SK-N-SH (cell line): ENCODE data around the gene EIF4G1. TPM values are rescaled to one million over a fixed set of nuclear protein-coding genes. Genes with fewer than 3 reads are reported as not detected.
A peak's percentile ranks its signal among the peaks of the same experiment; 100 is the strongest.

ENCODE experiments used
- CTCF ChIA-PET: fragments of 300-600, 350-600 bp; formaldehyde crosslinking; extraction: SDS; loops from one replicate; lab custom pipeline; 2021; lab: Yijun Ruan, JAX
- POLR2A ChIA-PET: fragments of 350-600 bp; sonication (Branson Sonifier 250); formaldehyde crosslinking; extraction: SDS; loops from one replicate; lab custom pipeline; 2020; ENCODE audit warnings: antibody characterized with exemption, inconsistent platforms; lab: Yijun Ruan, JAX
- DNase-seq: peaks from one replicate; pipeline ENCODE4 v3.0.0; 2012
- H2AFZ ChIP-seq: fragments of 200-600 bp; sonication (generic); 2 replicates; pipeline ENCODE4 v1.8.1; 2016; ENCODE audit warnings: antibody characterized with exemption, mild to moderate bottlenecking, low read depth
- H3F3A ChIP-seq: fragments of 200-600 bp; sonication (generic); replicated peaks from 2 replicates; pipeline ENCODE3; 2016; ENCODE audit warnings: antibody characterized with exemption, mild to moderate bottlenecking; ENCODE audit not compliant: insufficient read depth
- H3K27ac ChIP-seq, 2 experiments: fragments of 200-500 bp in 1 of 2; fragments of 200-600 bp in 1 of 2; sonication (Bioruptor generic) in 1 of 2; sonication (generic), shearing (Covaris generic) in 1 of 2; 2 replicates each; pipeline versions ENCODE4 v1.5.1 to v1.6.1; 2014 to 2016; ENCODE audit warnings: low read depth in 2 of 2, inconsistent platforms in 1 of 2, low read length in 1 of 2, mild to moderate bottlenecking in 1 of 2, mixed read lengths in 1 of 2
- H3K27me3 ChIP-seq: fragments of 200-600 bp; sonication (generic), shearing (Covaris generic); 2 replicates; pipeline ENCODE4 v1.6.1; 2016; ENCODE audit warnings: mixed run types; ENCODE audit not compliant: insufficient read depth
- H3K36me3 ChIP-seq, 2 experiments: fragments of 200-500 bp in 1 of 2; fragments of 200-600 bp in 1 of 2; sonication (Bioruptor generic) in 1 of 2; sonication (generic) in 1 of 2; replicated peaks in 1 of 2; 2 replicates each; pipeline versions ENCODE3 to v1.5.1; 2014 to 2016; ENCODE audit warnings: low read length in 1 of 2, mild to moderate bottlenecking in 1 of 2; ENCODE audit not compliant: insufficient read depth in 2 of 2, control insufficient read depth in 1 of 2
- H3K4me1 ChIP-seq, 2 experiments: fragments of 200-500 bp in 1 of 2; fragments of 200-600 bp in 1 of 2; sonication (Bioruptor generic) in 1 of 2; sonication (generic), shearing (Covaris generic) in 1 of 2; 2 replicates each; pipeline versions ENCODE4 v1.5.1 to v1.6.1; 2014 to 2016; ENCODE audit warnings: low read depth in 1 of 2, low read length in 1 of 2, mixed run types in 1 of 2; ENCODE audit not compliant: insufficient read depth in 2 of 2, control insufficient read depth in 1 of 2
- H3K4me2 ChIP-seq: fragments of 200-600 bp; sonication (generic), shearing (Covaris generic); 2 replicates; pipeline ENCODE4 v1.6.1; 2017; ENCODE audit warnings: mixed run types
- H3K4me3 ChIP-seq, 2 experiments: fragments of 200-500 bp in 1 of 2; fragments of 200-600 bp in 1 of 2; sonication (Bioruptor generic) in 1 of 2; sonication (generic), shearing (Covaris generic) in 1 of 2; 2 replicates each; pipeline versions ENCODE4 v1.5.1 to v1.8.1; 2014 to 2016; ENCODE audit warnings: low read depth in 2 of 2, inconsistent platforms in 1 of 2, low read length in 1 of 2, mild to moderate bottlenecking in 1 of 2, mixed read lengths in 1 of 2, moderate library complexity in 1 of 2
- H3K79me2 ChIP-seq: fragments of 200-600 bp; sonication (generic); 2 replicates; pipeline ENCODE4 v1.8.1; 2017; ENCODE audit warnings: mild to moderate bottlenecking; ENCODE audit not compliant: insufficient read depth
- H3K9ac ChIP-seq: fragments of 200-600 bp; sonication (generic); 2 replicates; pipeline ENCODE4 v1.6.1; 2017; ENCODE audit warnings: mixed run types
- H3K9me2 ChIP-seq: fragments of 200-600 bp; sonication (generic); 2 replicates; pipeline ENCODE4 v1.6.1; 2017; ENCODE audit warnings: mixed run types
- H3K9me3 ChIP-seq: fragments of 200-600 bp; sonication (generic); 2 replicates; pipeline ENCODE4 v1.6.1; 2017; ENCODE audit warnings: mixed run types, mild to moderate bottlenecking, moderate library complexity
- H4K20me1 ChIP-seq: fragments of 200-600 bp; sonication (generic); 2 replicates; pipeline ENCODE4 v1.6.1; 2017; ENCODE audit warnings: mild to moderate bottlenecking, mixed run types; ENCODE audit not compliant: insufficient read depth
- CHD2 ChIP-seq: fragments of 150-350 bp; IDR thresholded peaks from 2 replicates; pipeline ENCODE4 v1.6.1; 2018; ENCODE audit warnings: low read length; ENCODE audit not compliant: partially characterized antibody
- ELF1 ChIP-seq: IDR thresholded peaks from 2 replicates; pipeline ENCODE4 v1.4.0; 2012
- EP300 ChIP-seq, 2 experiments: IDR thresholded peaks; 2 replicates each; pipeline versions ENCODE4 v1.4.0 to v1.6.1; 2012; ENCODE audit warnings: borderline replicate concordance in 1 of 2, low read depth in 1 of 2, low read length in 1 of 2
- FOXM1 ChIP-seq: IDR thresholded peaks from 2 replicates; pipeline ENCODE4 v1.4.0; 2012; ENCODE audit warnings: low read depth, mild to moderate bottlenecking
- GABPA ChIP-seq: IDR thresholded peaks from 2 replicates; pipeline ENCODE4 v1.4.0; 2012; ENCODE audit warnings: low read depth, mild to moderate bottlenecking
- JUND ChIP-seq: IDR thresholded peaks from 2 replicates; pipeline ENCODE4 v1.4.0; 2012
- MXI1 ChIP-seq: IDR thresholded peaks from 2 replicates; pipeline ENCODE4 v1.6.1; 2012; ENCODE audit warnings: mild to moderate bottlenecking, low read depth, low read length, improper control_type of control experiment
- NFIC ChIP-seq: IDR thresholded peaks from 2 replicates; pipeline ENCODE4 v1.4.0; 2012; ENCODE audit warnings: borderline replicate concordance
- RXRA ChIP-seq: IDR thresholded peaks from 2 replicates; pipeline ENCODE4 v1.4.0; 2012; ENCODE audit warnings: low read depth, mild to moderate bottlenecking, borderline replicate concordance
- SIN3A ChIP-seq: IDR thresholded peaks from 2 replicates; pipeline ENCODE4 v1.6.1; 2012; ENCODE audit warnings: low read depth, mild to moderate bottlenecking, low read length, moderate library complexity, borderline replicate concordance
- TEAD4 ChIP-seq: IDR thresholded peaks from 2 replicates; pipeline ENCODE4 v1.4.0; 2012; ENCODE audit warnings: mild to moderate bottlenecking, borderline replicate concordance; ENCODE audit not compliant: insufficient read depth
- USF1 ChIP-seq: IDR thresholded peaks from 2 replicates; pipeline ENCODE4 v1.4.0; 2012; ENCODE audit warnings: low read depth, borderline replicate concordance
- USF2 ChIP-seq: fragments of 150-350 bp; IDR thresholded peaks from 2 replicates; pipeline ENCODE4 v1.6.1; 2017; ENCODE audit warnings: antibody characterized with exemption, low read length, low read depth, borderline replicate concordance
- WGBS: methylation state at CpG from one replicate; pipeline ENCODE4 v1.1.6; 2017; ENCODE audit warnings: low lambda C conversion rate; 5-methylcytosine and 5-hydroxymethylcytosine counted together
- polyA plus RNA-seq, 3 experiments: library from polyadenylated mRNA; depleted of rRNA; stranded (reverse); fragments of >200 nt; gene quantifications; 2 replicates each; pipeline ENCODE4 v1.2.3, GENCODE V29; 2012
- TF ChIP-seq, protein P1 (sequence below): IDR thresholded peaks from 2 replicates; pipeline ENCODE4; 2012
- TF ChIP-seq, protein P2 (sequence below): fragments of 150-350 bp; IDR thresholded peaks from 2 replicates; pipeline ENCODE4 v1.6.1; 2016; ENCODE audit warnings: mild to moderate bottlenecking, low read depth, low read length
- TF ChIP-seq, protein P3 (sequence below): IDR thresholded peaks from 2 replicates; pipeline ENCODE4 v1.4.0; 2012; ENCODE audit warnings: low read depth

The EIF4G1 gene
- polyA plus RNA-seq, 1 of the 3 experiments (the other 2 are of a cell fraction): 262 TPM

DNA sequence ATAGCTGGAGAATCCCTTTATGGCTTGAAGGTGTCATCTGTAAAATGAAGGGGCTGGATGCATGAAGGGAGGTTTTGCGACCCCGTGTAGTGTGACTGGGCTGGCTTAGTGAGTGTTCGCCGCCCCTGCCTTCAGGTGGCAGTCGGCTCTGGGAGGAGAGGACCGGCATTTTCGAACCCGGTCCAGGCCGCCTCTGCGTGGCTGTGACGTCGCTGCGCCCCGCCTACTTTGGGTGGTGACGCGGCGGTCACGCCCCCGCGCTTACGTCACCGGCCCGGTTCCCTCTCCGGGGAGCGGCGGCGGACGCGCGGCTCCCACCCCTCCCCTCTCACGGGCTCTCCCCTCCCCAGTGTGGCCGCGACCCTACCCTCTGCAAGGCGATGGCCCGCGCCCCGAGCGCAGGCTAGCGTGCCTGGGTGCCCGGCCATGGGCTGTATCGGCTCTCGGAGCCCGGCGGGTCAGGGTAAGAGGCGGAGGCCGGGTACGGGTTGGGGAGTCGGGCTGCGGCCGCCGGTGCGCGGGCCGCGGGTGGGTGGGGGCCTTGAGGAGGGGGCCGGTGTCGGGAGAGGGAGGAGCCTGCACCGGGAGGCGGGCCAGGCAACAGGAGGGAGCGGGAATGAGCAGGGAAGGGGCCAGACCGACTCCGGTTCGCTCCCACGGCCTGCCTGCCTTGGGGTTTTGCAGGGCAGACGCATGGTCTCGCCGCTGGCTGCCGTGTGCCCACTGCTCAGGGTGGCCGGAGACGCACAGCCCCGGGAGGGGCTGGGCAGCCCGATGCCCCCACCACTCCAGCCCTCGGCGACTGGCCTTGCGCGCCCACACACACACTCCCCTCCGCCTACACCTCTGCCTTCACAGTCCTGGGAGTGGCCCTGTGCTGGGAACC, 21.5 kb downstream of the EIF4G1 start (continued):
- TF ChIP-seq, protein P1, sequence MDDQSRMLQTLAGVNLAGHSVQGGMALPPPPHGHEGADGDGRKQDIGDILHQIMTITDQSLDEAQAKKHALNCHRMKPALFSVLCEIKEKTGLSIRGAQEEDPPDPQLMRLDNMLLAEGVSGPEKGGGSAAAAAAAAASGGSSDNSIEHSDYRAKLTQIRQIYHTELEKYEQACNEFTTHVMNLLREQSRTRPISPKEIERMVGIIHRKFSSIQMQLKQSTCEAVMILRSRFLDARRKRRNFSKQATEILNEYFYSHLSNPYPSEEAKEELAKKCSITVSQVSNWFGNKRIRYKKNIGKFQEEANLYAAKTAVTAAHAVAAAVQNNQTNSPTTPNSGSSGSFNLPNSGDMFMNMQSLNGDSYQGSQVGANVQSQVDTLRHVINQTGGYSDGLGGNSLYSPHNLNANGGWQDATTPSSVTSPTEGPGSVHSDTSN: peak; percentile 46
- TF ChIP-seq USF2: peak; percentile 24; the same call in 1 of the 2 replicates
- TF ChIP-seq TEAD4: 0 out of 2 replicates have a peak, but pooled peaks have one; percentile 6
- TF ChIP-seq, protein P2, sequence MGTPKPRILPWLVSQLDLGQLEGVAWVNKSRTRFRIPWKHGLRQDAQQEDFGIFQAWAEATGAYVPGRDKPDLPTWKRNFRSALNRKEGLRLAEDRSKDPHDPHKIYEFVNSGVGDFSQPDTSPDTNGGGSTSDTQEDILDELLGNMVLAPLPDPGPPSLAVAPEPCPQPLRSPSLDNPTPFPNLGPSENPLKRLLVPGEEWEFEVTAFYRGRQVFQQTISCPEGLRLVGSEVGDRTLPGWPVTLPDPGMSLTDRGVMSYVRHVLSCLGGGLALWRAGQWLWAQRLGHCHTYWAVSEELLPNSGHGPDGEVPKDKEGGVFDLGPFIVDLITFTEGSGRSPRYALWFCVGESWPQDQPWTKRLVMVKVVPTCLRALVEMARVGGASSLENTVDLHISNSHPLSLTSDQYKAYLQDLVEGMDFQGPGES: no peak
- TF ChIP-seq MXI1: peak; percentile 37
- no peak for TF ChIP-seq RXRA
- TF ChIP-seq JUND: peak; percentile 49; the same call in 1 of the 2 replicates
- TF ChIP-seq SIN3A: peak; percentile 75; the same call in 1 of the 2 replicates
- TF ChIP-seq EP300 (IDR thresholded peaks at IDR 0.05; ENCODE audit: borderline replicate concordance in 1 of 2, low read depth in 1 of 2, low read length in 1 of 2): no peak
- peak; percentile 33; the same call in 1 of the 2 replicates for TF ChIP-seq ELF1
- TF ChIP-seq CHD2: no peak
- TF ChIP-seq NFIC: no peak
- TF ChIP-seq, protein P3, sequence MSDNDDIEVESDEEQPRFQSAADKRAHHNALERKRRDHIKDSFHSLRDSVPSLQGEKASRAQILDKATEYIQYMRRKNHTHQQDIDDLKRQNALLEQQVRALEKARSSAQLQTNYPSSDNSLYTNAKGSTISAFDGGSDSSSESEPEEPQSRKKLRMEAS: peak; percentile 30; the same call in 1 of the 2 replicates

DNA sequence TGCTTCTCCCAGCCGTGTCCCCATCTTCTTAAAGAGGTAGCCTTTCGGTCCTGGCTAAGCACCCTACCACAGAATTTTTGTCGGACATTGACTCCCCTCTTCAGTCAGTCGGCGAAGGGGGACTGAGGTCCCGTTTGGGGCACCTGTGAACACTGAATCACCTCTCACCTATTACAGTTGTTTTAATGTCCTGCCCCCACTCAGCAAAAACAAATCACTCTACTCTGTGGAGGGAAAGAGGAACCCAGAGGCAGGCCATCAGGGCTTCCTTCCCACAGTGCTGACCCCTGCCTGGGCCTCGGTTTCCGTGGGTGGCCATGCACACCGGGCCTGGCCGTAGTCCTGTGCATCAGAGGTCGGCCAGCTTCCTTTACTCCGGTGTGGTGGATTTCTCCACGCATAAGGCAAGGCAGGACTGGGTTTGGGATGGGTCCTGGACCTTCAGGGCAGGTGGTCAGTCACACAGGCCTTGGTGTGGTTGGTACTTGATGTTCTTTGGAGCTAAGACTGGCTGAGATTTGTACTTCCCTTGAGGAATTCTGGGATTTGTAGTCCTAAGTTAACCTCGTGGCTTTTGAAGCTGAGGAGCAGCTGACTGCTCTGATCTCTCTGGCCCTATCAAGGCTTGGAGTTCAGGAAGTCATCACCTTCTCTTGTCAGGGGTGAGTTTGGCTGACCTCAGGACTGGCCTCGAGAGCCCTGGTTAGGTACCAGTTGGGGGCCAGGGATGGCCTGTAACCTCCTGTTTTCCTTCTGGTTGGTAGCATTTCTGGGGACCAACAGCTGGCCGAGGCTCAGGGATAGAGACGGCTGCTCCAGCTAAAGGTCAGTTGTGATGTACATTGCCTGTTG, 22.4 kb downstream of the EIF4G1 start:
- POLR2A ChIA-PET: interaction anchor here (0.7 to 3.1 kb wide), 7 partner anchors 9 to 32 kb away, joined by 3 to 19 read pairs (median 4); partner anchors contain the start of genes CLCN2 and POLR2H
- H3K4me1 ChIP-seq: peaks cover 37 to 49% of the 10 kb centered on the region in 2 experiments; a peak in 3 of 4 replicates
- peak overlapping the region; percentile 85 for H3K4me2 ChIP-seq
- CTCF ChIA-PET: interaction anchor here (0.7 to 5.2 kb wide), 5 partner anchors 9 to 53 kb away, joined by 3 to 63 read pairs (median 4); no protein-coding TSS in a partner anchor
- H3K36me3 ChIP-seq: peaks cover 22 to 37% of the 10 kb centered on the region in 2 experiments
- H3K9ac ChIP-seq: peak overlapping the region; percentile 83
- no peak overlapping the region for H2AFZ ChIP-seq
- peaks cover 22% of the 10 kb centered on the region for H4K20me1 ChIP-seq
- H3K79me2 ChIP-seq: peaks cover 74% of the 10 kb centered on the region
- peak overlapping the region; percentile 72 to 74 for H3K4me3 ChIP-seq
- DNase-seq: peak; percentile 67
- peak overlapping the region; percentile 90 to 92 for H3K27ac ChIP-seq
- no peaks in the 10 kb centered on the region for H3K9me3 ChIP-seq
- H3F3A ChIP-seq: peaks cover 40% of the 10 kb centered on the region
- 19% methylated on average over 7 of the region's 17 CpGs for WGBS
- peak; percentile 47; the same call in 1 of the 2 replicates for TF ChIP-seq USF1
- TF ChIP-seq TEAD4: no peak
- no peak for TF ChIP-seq FOXM1
- peak; percentile 61 for TF ChIP-seq GABPA
- TF ChIP-seq RXRA: no peak
- TF ChIP-seq, protein P3: peak; percentile 35; the same call in 1 of the 2 replicates
- TF ChIP-seq MXI1: peak; percentile 70
- no peaks in the 10 kb centered on the region for H3K9me2 ChIP-seq
- H3K27me3 ChIP-seq: no peaks in the 10 kb centered on the region
